Fibroblast of lung (primary cell): Measurements from ENCODE around the gene RGS16. TPM values are rescaled to one million over a fixed set of nuclear protein-coding genes. Genes with fewer than 3 reads are reported as not detected.
A peak's percentile ranks its signal among the peaks of the same experiment; 100 is the strongest.

ENCODE experiments used
- DNase-seq, 2 donors: peaks; one replicate each; pipeline versions ENCODE4 v3.0.0 to v3.0.0-alpha.2; 2010; ENCODE audit warnings: low read depth in 2 of 2
- H2AFZ ChIP-seq: 2 replicates; pipeline ENCODE4 v1.5.1; 2012; ENCODE audit warnings: low read length, control low read depth, inconsistent platforms
- H3K27ac ChIP-seq: 2 replicates; pipeline ENCODE4 v1.5.1; 2011; ENCODE audit warnings: low read length, control low read depth; ENCODE audit not compliant: insufficient read depth
- H3K27me3 ChIP-seq: 2 replicates; pipeline ENCODE4 v1.5.1; 2011; ENCODE audit warnings: mild to moderate bottlenecking, low read length; ENCODE audit not compliant: control insufficient read depth, insufficient read depth
- H3K36me3 ChIP-seq: 2 replicates; pipeline ENCODE4 v1.5.1; 2011; ENCODE audit warnings: low read length; ENCODE audit not compliant: control insufficient read depth, insufficient read depth
- H3K4me1 ChIP-seq: 2 replicates; pipeline ENCODE4 v1.5.1; 2011; ENCODE audit warnings: low read length; ENCODE audit not compliant: control insufficient read depth, insufficient read depth; ENCODE audit errors: extremely low read depth
- H3K4me2 ChIP-seq: 2 replicates; pipeline ENCODE4 v1.5.1; 2011; ENCODE audit warnings: low read length, control low read depth; ENCODE audit not compliant: insufficient read depth; ENCODE audit errors: extremely low read depth
- H3K4me3 ChIP-seq, 4 experiments: fragments of 200-600 bp in 1 of 4; sonication (generic) in 1 of 4; replicated peaks in 1 of 4; 2 replicates each; pipeline ENCODE4 v1.5.1; 2011 to 2016; ENCODE audit warnings: low read length in 4 of 4, low read depth in 3 of 4, mild to moderate bottlenecking in 3 of 4, control low read depth in 2 of 4, inconsistent platforms in 1 of 4, mixed read lengths in 1 of 4; ENCODE audit not compliant: insufficient read depth in 1 of 4; ENCODE audit errors: control extremely low read depth in 1 of 4
- H3K79me2 ChIP-seq: 2 replicates; pipeline ENCODE4 v1.5.1; 2012; ENCODE audit warnings: mild to moderate bottlenecking, low read length, inconsistent platforms; ENCODE audit not compliant: control insufficient read depth, insufficient read depth
- H3K9ac ChIP-seq: 2 replicates; pipeline ENCODE4 v1.5.1; 2011; ENCODE audit warnings: mild to moderate bottlenecking, low read length, control low read depth; ENCODE audit not compliant: insufficient read depth
- H3K9me3 ChIP-seq: 2 replicates; pipeline ENCODE4 v1.5.1; 2012; ENCODE audit warnings: low read depth, low read length; ENCODE audit not compliant: control insufficient read depth, insufficient read depth
- H4K20me1 ChIP-seq: 2 replicates; pipeline ENCODE4 v1.5.1; 2011; ENCODE audit warnings: low read length; ENCODE audit not compliant: control insufficient read depth, insufficient read depth; ENCODE audit errors: extremely low read depth
- EZH2 ChIP-seq: IDR thresholded peaks from 2 replicates; pipeline ENCODE4 v1.5.1; 2012; ENCODE audit warnings: low read length, control low read depth, mild to moderate bottlenecking; ENCODE audit errors: missing control alignments
- polyA plus RNA-seq, 2 donors: library from polyadenylated mRNA; depleted of rRNA in 1 of 2; stranded (reverse) in 1 of 2; unstranded in 1 of 2; fragments of >200 nt; gene quantifications; 2 replicates each; pipeline ENCODE4 v1.2.1, GENCODE V29; 2011 to 2012; ENCODE audit warnings: missing spikeins in 1 of 2
- total RNA-seq: library from RNA; depleted of rRNA; stranded (reverse); fragments of >200 nt; gene quantifications from 2 replicates; pipeline ENCODE4 v1.2.1, GENCODE V29; 2014
- TF ChIP-seq, protein P1 (sequence below), 2 donors: IDR thresholded peaks in 1 of 2; conservative IDR thresholded peaks in 1 of 2; 1 replicate in 1 of 2; 2 replicates in 1 of 2; pipeline ENCODE4 v1.5.1; 2011 to 2012; ENCODE audit warnings: low read length in 2 of 2, control low read depth in 1 of 2, inconsistent platforms in 1 of 2, low read depth in 1 of 2, mild to moderate bottlenecking in 1 of 2

RGS16 gene
- total and polyA plus RNA-seq, 2 donors (not counting 1 experiment from before 2014, with no cell fraction given): 0.17 to 0.33 TPM

DNA sequence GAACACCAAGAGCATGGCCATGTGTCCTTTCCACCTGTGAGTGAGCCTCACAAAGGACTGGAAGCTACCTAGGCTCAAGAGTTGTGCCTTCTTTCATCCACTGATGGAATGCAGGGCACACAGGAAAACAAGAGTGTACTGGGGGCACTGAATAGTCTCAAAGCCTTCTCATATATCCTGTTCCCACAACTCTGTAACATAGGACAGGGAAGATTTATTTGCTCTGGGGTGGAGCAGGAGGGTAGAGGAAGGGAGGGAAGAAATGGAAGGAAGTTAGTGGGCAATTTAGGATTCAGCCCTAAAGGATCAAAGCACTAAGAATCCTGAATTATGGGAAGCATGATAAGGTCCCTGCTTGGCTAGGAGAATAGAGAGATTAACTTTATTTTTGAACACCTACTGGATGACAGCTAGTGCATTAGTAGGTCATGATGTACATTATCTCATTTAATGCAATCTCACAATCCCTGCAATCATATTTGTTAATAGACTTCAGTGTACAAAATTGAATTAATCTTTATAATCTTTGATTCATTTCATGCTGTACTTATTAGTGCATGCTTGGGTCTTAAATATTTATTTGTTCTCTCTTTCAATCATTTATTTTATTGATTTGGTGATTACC, 27.0 kb upstream of the RGS16 start:
- Histone ChIP-seq H3K27ac (no peak overlapping the region), H3K79me2 (no peaks in the 10 kb centered on the region), H3K4me1 (no peaks in the 10 kb centered on the region), H2AFZ (no peak overlapping the region), H3K36me3 (no peaks in the 10 kb centered on the region), H3K4me2 (no peak overlapping the region), H3K9me3 (no peaks in the 10 kb centered on the region), H3K27me3 (no peaks in the 10 kb centered on the region), H3K4me3 (no peak overlapping the region), H3K9ac (no peak overlapping the region), H4K20me1 (no peaks in the 10 kb centered on the region)
- TF ChIP-seq EZH2: no peak
- TF ChIP-seq, protein P1, sequence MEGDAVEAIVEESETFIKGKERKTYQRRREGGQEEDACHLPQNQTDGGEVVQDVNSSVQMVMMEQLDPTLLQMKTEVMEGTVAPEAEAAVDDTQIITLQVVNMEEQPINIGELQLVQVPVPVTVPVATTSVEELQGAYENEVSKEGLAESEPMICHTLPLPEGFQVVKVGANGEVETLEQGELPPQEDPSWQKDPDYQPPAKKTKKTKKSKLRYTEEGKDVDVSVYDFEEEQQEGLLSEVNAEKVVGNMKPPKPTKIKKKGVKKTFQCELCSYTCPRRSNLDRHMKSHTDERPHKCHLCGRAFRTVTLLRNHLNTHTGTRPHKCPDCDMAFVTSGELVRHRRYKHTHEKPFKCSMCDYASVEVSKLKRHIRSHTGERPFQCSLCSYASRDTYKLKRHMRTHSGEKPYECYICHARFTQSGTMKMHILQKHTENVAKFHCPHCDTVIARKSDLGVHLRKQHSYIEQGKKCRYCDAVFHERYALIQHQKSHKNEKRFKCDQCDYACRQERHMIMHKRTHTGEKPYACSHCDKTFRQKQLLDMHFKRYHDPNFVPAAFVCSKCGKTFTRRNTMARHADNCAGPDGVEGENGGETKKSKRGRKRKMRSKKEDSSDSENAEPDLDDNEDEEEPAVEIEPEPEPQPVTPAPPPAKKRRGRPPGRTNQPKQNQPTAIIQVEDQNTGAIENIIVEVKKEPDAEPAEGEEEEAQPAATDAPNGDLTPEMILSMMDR (conservative IDR thresholded peaks at IDR 0.05 in 1 of 2, IDR thresholded peaks at IDR 0.05 in 1 of 2; ENCODE audit: low read depth in 1 of 2, low read length in 2 of 2): no peak
- no peak for DNase-seq

GRCh38 chr1:182630586-182630985, 26.4 kb upstream of the RGS16 start:
- peak in 1 of 2 donors; percentile 19 for DNase-seq
- no peaks in the 10 kb centered on the region for H3K4me1 ChIP-seq
- H3K4me3 ChIP-seq: no peak overlapping the region
- H3K27me3 ChIP-seq: no peaks in the 10 kb centered on the region
- H3K4me2 ChIP-seq: no peak overlapping the region
- no peaks in the 10 kb centered on the region for H3K36me3 ChIP-seq
- H2AFZ ChIP-seq: no peak overlapping the region
- H3K27ac ChIP-seq: no peak overlapping the region
- no peaks in the 10 kb centered on the region for H3K79me2 ChIP-seq
- H3K9ac ChIP-seq: no peak overlapping the region
- TF ChIP-seq, protein P1 (conservative IDR thresholded peaks at IDR 0.05 in 1 of 2, IDR thresholded peaks at IDR 0.05 in 1 of 2; ENCODE audit: low read depth in 1 of 2, low read length in 2 of 2): no peak
- TF ChIP-seq EZH2: no peak
- no peaks in the 10 kb centered on the region for H4K20me1 ChIP-seq
- no peaks in the 10 kb centered on the region for H3K9me3 ChIP-seq

GRCh38 chr1:182629499-182630096, 25.4 kb upstream of the RGS16 start:
- Histone ChIP-seq H2AFZ (no peak overlapping the region), H4K20me1 (no peaks in the 10 kb centered on the region), H3K4me2 (no peak overlapping the region), H3K4me3 (no peak overlapping the region), H3K27ac (no peak overlapping the region), H3K36me3 (no peaks in the 10 kb centered on the region), H3K79me2 (no peaks in the 10 kb centered on the region), H3K9ac (no peak overlapping the region), H3K9me3 (no peaks in the 10 kb centered on the region), H3K4me1 (no peaks in the 10 kb centered on the region), H3K27me3 (no peaks in the 10 kb centered on the region)
- TF ChIP-seq, protein P1 (conservative IDR thresholded peaks at IDR 0.05 in 1 of 2, IDR thresholded peaks at IDR 0.05 in 1 of 2; ENCODE audit: low read depth in 1 of 2, low read length in 2 of 2): no peak
- TF ChIP-seq EZH2: no peak
- DNase-seq: no peak
